ENCODE measurements around the gene TEX53.

GRCh38 chr9:114666851-114667250 is 9.2 kb upstream of the TEX53 start:
- TF ChIP-seq POLR2A (IDR thresholded peaks at IDR 0.05; ENCODE audit: low read depth, low read length) (no peak), POLR2AphosphoS5 (IDR thresholded peaks at IDR 0.05; ENCODE audit: low read depth, low read length) (no peak), TAF1 (IDR thresholded peaks at IDR 0.05; ENCODE audit: low read depth, low read length) (no peak)

Data from GM12891 (cell line).